GM19397 (cell line): ENCODE data around the gene IL2RA.

Experiments
- ATAC-seq: cut with Tn5 transposase; IDR thresholded peaks from one replicate; pipeline ENCODE4 v1.9.1; 2021; ENCODE audit warnings: mild to moderate bottlenecking, moderate library complexity; ENCODE audit not compliant: unreplicated experiment

IL2RA gene

DNA sequence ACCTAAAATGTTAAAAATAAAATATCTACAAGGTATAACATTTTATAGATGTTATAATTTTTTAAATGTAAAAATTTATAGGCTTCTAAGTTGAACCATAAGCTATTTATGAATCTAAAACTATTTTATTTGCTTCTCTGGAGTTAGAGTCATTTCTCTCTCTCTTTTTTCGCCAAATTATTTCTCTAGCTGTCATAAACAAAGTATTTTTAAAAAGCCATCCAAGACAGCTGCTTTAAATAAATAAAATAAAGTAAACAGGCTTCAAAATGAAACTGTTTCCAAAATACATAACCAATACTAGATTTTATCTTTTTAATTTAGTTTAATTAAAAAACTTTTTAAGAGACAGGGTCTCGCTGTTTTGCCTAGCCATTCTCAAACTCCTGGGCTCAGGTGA is 72.4 kb downstream of the IL2RA start:
- no peak for ATAC-seq

DNA sequence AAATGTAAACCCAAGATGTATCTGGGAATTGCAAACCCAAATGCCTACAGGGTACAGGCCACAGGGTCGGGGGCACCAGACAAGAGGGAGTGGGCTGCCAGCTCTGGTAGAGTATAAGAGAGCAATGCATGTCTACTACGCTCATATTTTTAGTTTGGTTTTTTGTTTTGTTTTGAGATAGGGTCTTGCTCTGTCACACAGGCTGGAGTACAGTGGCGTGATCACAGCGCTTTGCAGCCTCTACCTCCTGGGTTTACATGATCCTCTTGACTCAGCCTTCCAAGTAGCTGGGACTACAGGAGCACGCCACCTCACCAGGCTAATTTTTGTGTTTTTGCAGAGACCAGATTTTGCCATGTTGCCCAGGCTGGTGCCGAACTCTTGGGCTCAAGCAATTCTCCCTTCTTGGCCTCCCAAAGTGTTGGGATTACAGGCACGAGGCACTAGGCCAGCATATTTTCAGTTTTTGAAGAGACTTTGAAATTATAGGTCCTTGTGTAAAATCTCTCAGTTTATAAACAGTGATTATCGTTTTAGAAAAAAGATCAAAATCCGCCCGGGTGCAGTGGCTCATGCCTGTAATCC is 73.7 kb downstream of the IL2RA start:
- ATAC-seq, result no peak

DNA sequence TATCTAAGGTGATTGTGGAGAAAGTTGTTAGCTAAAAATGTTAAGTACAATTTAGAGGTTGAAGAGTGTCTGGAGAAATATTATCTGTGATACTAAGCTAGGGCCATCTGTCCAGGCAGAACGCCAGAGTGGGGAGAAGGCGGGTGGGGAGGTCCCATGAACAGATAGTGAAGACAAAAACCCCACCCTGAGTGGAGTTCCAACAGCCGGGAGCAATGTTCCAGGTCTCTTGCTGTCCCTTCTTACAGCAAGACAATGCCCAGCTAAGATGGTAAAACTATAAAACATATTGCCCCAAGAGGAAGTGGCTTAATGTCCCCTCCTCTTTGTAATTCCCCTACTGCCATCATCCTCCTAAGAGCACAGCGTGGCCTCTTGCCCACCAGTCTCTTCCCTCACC is 74.4 kb downstream of the IL2RA start:
- no peak for ATAC-seq

DNA sequence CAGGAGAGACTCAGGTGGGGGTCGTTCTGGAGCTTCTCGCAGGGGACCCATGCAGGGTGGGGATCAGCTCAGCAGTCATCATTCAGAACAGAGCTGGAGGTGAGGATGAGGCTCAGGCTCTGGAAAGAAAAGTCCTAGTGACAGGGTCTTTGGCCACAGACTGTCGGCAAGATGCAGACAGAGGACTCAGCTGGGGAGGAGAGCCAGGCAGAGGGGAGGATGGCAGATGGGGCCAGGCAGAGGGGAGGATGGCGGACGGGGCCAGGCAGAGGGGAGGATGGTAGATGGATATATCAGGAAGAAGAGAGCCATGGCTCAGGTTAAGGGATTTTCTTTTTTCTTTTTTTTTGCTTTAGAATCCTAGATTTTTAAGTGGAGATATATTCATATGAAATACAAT is 77.1 kb downstream of the IL2RA start:
- ATAC-seq, result no peak

DNA sequence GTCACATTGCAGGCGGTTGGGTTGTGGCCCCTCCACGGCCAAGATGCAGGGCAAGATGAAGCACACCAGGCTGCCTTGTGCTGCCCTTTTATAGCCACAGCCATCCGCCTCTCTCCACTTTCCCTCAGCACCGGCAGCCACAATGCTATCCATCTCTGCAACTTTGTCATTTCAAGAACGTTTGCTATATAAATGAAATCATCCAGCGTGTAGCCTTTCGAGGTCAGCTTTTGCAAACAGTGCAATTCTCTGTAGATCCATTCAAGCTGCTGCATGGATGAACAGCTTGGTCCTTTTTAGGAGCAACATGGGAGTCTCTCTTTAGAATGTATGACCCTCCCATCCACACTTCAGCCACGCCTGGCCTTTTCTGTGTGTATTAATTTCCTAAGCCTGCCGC is 78.4 kb downstream of the IL2RA start:
- ATAC-seq, result no peak

DNA sequence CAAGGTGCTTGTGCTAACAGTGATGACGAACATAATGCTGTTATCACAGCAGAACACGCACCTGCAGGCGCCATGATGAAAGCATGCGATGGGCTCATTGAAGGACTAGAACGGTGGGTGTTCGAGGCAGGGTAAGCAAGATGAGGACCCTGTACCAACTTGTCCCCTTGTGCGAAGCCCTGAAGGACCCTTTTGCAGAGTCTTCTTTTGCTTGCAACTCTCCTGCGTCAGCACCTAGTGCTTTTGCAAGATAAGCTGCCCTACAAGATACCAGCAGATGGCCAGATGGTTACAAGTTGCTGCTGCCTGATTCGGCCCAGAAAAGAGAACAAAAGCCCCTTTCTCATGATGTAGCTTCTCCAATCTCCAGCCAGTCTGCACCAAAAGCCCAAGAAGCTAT is 80.6 kb downstream of the IL2RA start:
- no peak for ATAC-seq

DNA sequence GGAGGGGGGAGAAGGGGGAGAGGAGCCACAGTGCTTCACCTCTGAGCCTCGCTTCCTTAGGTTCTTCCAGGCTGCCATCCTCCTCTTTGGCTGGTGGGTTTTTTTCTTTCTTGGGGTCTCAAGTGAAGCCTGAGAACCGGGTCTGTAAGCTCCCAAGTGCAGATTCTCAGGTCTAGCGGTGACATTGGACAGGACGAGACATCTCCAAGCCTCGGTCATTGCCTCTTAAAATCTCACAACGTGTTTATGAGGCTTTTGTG is 84.0 kb downstream of the IL2RA start:
- no peak for ATAC-seq

DNA sequence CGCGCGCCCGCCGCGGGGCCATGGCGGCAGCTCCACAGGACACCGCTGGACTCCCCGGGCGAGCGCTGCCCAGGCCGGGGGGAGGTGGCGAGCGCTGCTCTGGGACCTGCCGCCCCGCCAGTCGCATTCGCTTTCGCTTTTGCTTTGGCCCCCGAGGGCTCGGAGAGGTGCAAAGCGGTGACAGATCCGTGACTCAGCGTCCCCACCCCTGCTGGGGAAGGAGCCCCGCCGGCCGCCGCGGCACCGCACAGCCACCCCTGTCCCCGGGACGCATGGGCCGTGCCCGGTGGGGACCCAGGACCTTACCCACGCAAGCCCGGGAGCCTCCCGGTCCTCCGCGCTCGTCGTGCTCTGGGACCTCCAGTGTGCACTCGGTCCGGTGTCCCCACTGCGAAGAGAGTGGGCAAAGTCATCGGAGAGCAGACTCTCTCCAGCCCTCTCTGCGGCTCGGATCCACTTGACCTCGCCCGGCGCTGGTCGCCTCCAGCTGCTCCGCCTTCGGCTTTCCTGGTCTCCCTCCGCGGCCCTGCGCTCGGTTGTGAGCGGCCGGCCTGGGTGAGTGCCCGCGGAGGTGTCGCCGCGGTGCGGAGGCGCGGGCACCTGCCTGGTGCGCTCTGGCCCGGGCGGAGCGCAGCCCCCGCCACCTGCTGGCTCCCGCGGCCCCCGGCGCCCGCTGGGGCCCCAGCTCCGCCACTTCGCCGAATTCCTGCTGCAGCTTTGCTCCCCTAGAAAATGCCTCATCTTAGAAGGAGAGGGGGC is 84.5 kb downstream of the IL2RA start, which contains the start of gene IL15RA:
Gene IL15RA, minus strand, starts transcription at position 73 of the 759 bp plus-strand sequence. Its CDS starts 51 bp downstream, at position 22.
- peak; percentile 71 for ATAC-seq

DNA sequence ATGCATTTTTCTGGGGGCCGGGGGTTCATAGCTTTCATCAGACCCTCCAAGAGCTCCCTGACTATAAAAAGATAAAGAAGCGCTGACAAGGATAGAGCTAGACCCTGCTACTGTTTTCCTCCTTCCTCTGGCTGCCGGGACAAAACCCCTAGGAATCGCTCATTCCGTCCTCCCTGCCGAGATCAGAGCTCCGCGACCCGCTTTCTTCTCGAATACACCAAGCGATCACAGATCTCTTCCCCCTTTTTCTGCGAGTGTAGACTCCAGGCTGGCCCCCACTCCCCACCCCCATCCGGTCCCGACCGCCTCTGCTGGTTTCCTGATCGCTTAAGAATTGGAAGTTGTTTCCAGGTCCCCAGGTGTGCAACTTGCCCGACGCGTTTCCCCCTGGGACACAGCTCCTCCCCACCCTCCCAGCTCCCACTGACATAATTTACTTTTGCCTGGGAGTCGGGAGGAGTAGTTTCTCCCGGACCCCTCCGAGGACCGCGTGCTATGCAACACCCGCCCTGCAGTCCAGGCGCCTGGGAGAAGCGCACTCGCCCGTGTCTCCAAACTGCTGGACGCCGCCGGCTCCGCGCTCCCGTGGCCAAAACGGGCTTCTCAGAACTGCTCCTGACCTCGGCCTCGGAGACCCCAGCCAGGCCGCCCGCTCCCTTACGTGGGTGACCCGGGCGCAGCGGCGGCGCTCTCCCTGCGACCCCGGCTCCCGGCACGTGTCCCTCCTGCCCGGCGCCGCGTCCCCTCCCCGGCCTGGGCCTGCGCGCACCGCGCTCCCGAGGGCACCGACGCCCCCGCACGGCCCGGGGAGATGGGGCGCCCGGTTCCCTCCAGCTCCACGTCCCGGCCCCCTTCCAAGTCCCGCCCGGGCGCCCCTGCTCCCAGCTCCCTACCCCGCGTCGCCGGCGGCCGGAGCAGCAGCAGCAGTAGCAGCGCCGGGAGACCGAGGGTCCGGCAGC is 85.4 kb downstream of the IL2RA start:
- peak; percentile 19 for ATAC-seq

DNA sequence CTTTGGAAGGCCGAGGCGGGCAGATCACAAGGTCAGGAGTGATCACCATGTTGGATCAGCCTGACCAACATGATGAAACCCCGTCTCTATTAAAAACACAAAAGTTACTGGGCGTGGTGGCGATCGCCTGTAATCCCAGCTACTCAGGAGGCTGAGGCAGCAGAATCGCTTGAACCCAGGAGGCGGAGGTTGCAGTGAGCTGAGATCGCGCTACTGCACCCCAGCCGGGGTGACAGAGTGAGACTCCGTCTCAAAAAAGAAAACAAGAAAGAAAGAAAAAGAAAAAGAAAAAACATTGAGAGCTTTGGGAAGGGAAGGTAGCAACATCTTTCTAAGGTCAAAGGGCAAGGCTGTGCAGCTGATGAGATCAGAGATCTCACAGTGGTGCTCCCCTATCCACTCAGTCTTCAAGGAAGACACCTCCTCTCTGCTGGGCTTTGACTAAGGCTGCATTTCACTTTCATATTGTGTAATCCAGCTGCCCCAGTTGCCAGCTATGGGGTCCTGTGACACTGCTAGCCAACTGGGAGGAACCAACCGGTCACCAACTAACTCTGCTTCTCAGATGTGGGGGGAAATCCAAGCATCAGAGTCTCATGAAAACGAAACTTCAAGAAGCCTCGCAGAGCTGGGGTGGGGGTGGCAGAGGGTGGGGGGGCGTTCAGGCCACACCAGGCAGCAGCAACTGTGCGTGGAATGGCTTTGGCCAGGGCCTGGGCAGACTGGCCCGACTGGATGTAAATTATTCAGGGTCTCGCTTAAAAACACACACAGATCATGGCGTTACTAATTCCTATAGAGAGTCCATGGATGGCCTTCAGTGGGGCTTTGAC is 86.3 kb downstream of the IL2RA start:
- ATAC-seq, result peak; percentile 47

DNA sequence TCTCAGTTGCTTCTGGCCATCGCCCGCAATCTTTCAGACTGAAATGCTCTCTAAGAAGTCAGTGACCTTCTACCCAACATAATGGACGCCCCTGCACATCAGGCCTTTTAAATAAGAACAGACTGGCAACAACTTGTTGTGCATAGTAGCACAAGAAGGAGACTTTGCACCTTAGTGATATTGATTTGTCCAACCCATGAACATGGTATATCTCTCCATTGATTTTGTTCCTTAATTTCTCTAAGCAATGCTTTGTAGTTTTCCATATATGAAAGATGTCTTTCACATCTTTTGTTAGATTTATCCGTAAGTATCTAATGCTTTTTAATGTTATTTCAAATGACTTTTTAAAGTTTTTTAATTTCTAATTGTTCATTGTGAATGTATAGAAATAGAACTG is 89.1 kb downstream of the IL2RA start:
- no peak for ATAC-seq

DNA sequence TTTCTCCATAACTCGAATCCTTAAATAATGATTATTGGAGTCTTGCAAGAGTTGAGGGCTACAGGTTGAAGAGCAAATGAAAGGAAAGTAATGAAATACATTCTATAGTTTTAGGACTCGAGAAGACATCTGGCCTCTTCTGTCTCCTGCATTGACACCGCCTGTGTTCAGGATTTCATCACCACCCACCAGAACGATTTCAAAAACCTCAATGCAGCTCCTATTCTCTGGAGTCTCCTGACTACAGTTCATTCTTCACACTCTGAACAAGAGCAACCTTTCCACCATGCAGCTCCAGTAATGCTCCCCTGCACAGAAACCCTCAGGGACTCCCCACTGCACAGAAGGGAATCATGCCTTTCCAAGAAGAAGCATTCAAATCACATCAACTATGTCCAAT is 90.3 kb downstream of the IL2RA start:
- ATAC-seq, result no peak

DNA sequence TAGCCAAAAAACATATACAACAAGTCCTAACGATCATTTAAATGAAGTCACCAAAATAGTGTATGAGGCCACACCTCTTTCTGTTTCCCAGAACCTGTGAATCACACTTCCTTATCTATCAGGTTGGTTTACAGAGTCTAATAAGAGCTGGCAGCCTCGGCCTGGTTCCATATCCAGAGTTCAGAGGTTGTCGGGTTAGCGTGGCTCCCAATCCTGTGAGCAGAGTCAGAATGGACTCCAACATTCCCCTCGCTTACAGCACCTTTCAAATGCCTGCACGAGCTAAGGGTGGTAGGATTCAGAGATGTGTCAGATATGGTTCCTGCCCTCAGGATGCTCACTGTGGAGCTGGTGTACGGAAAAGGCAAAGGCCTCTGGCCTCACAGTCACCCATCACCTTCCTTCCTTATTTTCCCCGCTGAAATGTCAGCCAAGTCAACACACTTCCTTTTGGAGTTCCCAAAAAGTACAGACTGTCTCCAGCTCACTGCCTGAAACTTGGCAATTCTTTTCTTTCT is 90.8 kb downstream of the IL2RA start:
- ATAC-seq, result no peak

DNA sequence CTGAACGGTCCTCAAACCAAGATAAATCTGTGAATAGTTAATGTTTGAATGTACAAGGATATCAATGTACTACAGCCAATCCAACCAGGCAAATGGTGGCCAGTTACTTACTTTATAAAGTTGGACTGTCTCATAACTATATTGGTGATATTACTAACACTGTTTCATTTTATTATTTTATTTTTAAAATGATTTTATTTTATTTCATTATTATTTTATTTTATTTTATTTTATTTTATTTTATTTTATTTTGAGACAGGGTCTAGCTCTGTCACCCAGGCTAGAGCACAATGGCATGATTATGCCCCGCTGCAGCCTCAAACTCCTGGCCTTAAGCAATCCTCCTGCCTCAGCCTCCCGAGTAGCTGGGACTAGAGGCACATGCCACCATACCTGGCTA is 91.6 kb downstream of the IL2RA start:
- no peak for ATAC-seq

DNA sequence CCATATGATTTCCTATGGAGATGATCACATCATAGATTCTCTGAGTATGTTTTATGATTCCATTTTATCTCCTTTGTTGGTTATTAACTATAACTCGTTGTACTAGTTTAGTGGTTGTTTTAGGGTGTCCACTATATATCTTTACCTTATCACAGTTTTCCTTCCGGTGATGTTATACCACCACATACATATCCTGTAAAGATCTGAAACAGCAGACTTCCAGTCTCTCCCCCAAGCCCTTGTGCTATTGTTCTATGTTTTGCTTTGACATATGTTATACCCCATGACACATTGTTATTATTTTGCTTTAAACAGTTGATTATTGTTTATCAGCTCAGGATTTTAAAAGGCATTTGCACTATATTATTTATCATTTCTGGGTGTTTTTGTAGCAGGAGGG is 92.1 kb downstream of the IL2RA start:
- no peak for ATAC-seq

DNA sequence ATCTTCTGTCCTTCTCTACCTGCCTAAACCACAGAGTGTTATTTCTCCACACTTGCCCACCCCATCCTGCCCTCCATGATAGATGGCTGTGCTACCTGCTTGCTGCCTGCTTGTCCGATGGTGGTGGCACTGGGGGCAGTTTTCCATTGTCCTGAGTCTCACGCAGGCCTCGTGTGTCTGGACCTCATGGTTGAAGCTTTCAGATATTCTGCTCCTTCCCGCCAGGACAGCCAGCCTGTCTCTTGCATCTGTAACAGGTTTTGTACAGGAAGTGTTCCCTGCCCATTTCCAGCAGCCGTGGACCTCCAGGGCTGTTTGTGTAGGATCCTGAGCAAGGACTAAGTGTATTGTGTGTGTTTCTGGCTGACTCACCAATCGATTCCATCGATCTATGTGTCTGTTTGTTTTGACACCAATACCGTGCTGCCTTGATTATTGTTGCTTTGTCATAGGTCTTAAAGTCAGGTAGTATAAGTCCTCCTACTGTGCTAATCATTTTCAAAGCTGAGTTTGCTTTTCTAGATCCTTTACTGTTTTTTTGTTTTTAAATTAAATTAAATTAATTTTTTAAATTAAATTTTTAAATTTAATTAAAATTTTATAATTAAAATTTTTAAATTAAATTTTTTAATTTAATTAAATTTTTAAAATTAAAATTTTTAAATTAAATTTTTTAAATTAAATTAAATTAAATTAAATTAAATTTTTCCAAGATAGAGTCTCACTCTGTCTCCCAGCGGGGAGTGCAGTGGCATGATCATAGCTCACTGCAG is 93.3 kb downstream of the IL2RA start:
- ATAC-seq, result no peak

DNA sequence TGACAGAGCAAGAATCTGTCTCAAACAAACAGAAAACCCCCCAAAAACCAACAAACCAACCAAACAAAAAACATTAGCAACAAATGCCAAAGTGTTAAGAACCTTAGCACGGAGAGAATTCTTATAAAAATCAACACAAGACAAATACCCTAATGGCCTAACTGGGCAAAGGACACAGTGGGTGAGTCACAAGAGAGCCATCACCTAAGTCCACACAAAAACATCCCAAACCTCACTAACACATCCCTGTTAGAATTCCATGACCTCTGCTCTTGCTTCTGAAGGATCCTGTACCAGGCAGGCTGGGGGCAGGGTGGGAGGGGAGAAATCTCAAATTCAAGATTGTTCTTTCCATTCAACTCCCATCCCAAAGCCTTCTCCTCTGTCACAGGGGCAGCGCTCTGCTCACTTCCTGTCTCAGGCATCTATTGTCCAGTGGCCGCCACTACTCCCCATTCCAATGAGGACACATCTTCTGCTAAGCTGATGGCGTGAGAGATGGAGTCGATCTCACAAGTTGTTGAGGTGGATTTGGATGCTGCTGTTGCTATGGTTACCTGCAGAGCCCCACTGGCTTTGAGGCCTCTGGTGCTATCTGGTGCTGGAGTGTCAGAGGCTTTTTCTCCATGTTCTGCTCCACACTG is 94.0 kb downstream of the IL2RA start:
- ATAC-seq, result no peak

DNA sequence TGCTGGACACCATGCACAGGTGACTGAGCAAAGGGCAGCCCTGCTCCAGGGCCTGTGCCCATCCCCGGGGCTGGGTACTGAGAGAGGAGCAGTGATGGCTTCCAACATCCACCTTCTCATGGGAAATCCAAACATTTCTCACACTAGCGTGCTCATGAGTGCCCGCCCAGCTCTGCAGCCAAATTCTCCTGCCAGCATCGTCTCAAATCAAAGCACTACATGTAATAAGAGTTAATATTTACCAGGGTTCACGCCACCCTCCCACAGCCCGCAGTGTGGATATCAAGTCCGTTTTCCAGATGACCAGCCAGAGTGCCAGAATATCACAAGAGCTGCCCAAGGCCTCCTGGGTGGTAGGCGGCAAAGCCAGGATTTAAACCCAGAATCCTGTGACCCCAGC is 96.9 kb downstream of the IL2RA start:
- ATAC-seq, result no peak

DNA sequence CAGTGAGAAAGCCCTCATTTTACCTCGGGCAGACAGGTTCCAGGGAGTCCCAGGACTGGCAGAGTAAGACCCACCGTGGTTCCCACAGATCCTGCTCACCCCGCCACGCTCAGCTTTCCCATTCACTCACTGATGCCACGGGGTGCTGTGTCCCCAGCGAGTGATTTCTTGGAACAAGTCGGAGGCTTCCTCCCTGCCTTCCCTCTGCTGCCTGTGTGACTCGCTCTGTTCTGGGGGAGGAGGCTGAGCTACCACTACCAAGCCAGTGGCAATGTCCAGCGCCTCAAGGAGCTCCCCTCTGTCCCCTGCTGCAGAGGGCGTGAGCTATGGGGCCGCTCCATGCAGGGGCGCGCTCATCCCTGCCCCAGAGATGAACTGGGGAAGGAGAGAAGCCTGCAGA is 97.4 kb downstream of the IL2RA start:
- no peak for ATAC-seq

DNA sequence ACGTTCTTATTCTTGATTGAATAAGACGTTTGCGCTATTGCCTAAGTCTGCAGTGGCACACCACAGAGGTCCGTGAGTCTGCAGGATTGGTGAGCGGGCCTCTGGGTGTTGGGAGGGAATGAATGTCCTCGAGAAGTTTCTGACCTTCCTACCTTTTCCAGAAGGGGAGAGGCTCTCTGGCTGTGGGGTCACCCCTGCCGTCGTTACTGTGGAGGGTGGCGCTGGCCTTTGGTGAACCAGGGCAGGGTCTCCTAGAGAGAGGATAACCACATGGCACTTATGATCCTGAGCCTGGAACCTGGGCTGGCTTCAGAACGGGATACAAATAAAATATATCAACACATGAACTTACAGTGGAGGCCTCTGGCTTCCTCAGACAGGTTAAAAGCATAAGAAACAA is 98.6 kb downstream of the IL2RA start:
- no peak for ATAC-seq
